H1 (cell line): Measurements from ENCODE around the gene SOX4. TPM values are rescaled to one million over a fixed set of nuclear protein-coding genes. Genes with fewer than 3 reads are reported as not detected.

Experiments used
- CTCF ChIA-PET: fragments of 300-600 bp; sonication (Branson Sonifier 250); formaldehyde crosslinking; loops from one replicate; lab custom pipeline; 2021; ENCODE audit not compliant: partially characterized antibody; lab: Charles Lee
- POLR2A ChIA-PET: fragments of 300-600 bp; sonication (Branson Sonifier 250); formaldehyde crosslinking; loops from one replicate; lab custom pipeline; 2021; ENCODE audit warnings: inconsistent platforms; ENCODE audit not compliant: partially characterized antibody; lab: Charles Lee
- DNase-seq, 2 experiments: peaks; one replicate each; pipeline versions ENCODE4 v3.0.0 to v3.0.0-alpha.2; 2010 to 2022; ENCODE audit warnings: low spot score in 2 of 2, low read depth in 1 of 2, mixed read lengths in 1 of 2
- FAIRE-seq: peaks from 2 replicates; lab custom pipeline; 2011; peaks lifted over from hg19 to GRCh38; lab: Jason Lieb, UNC
- H2AFZ ChIP-seq: 2 replicates; pipeline ENCODE4 v1.8.1; 2012; ENCODE audit warnings: low read length, inconsistent platforms
- H2AK5ac ChIP-seq: 2 replicates; pipeline ENCODE4 v1.6.1; 2013; ENCODE audit warnings: low read depth, low read length
- H2BK120ac ChIP-seq: replicated peaks from 2 replicates; pipeline ENCODE3; 2013; ENCODE audit warnings: low read depth, low read length, inconsistent platforms
- H2BK12ac ChIP-seq: 2 replicates; pipeline ENCODE4 v1.6.1; 2013; ENCODE audit warnings: low read depth, low read length
- H2BK15ac ChIP-seq: 2 replicates; pipeline ENCODE4 v1.6.1; 2013; ENCODE audit warnings: low read length
- H2BK20ac ChIP-seq: 2 replicates; pipeline ENCODE4 v1.6.1; 2013; ENCODE audit warnings: low read length
- H2BK5ac ChIP-seq: 2 replicates; pipeline ENCODE4 v1.6.1; 2013; ENCODE audit warnings: low read depth, low read length
- H3K14ac ChIP-seq: 2 replicates; pipeline ENCODE4 v1.6.1; 2013; ENCODE audit warnings: inconsistent platforms; ENCODE audit not compliant: insufficient read length
- H3K18ac ChIP-seq: 2 replicates; pipeline ENCODE4 v1.6.1; 2013; ENCODE audit warnings: low read length; ENCODE audit errors: extremely low read depth
- H3K23ac ChIP-seq: 2 replicates; pipeline ENCODE4 v1.6.1; 2013; ENCODE audit warnings: inconsistent platforms; ENCODE audit not compliant: insufficient read length
- H3K23me2 ChIP-seq: 2 replicates; pipeline ENCODE4 v1.6.1; 2013; ENCODE audit warnings: low read depth, low read length
- H3K27ac ChIP-seq: 2 replicates; pipeline ENCODE4 v1.6.1; 2011; ENCODE audit warnings: low read depth, low read length, inconsistent platforms
- H3K27me3 ChIP-seq, 4 experiments: replicated peaks in 1 of 4; 1 replicate in 1 of 4; 2 replicates in 3 of 4; pipeline versions ENCODE4 v1.6.1 to v1.8.1; 2011 to 2013; ENCODE audit warnings: low read length in 3 of 4, mild to moderate bottlenecking in 3 of 4, inconsistent platforms in 2 of 4, mixed read lengths in 2 of 4, moderate library complexity in 1 of 4; ENCODE audit not compliant: control insufficient read depth in 3 of 4, insufficient read depth in 3 of 4; ENCODE audit errors: extremely low read depth in 1 of 4
- H3K36me3 ChIP-seq, 4 experiments: 2 replicates each; pipeline versions ENCODE4 v1.6.1 to v1.8.1; 2011 to 2013; ENCODE audit warnings: mild to moderate bottlenecking in 4 of 4, low read length in 3 of 4, moderate library complexity in 2 of 4, control low read depth in 1 of 4, inconsistent platforms in 1 of 4; ENCODE audit not compliant: insufficient read depth in 4 of 4, control insufficient read depth in 2 of 4
- H3K4ac ChIP-seq: replicated peaks from 2 replicates; pipeline ENCODE3; 2013; ENCODE audit warnings: low read length, low read depth, mixed read lengths, inconsistent platforms; ENCODE audit not compliant: insufficient read length
- H3K4me1 ChIP-seq, 4 experiments: replicated peaks in 1 of 4; 1 replicate in 1 of 4; 2 replicates in 3 of 4; pipeline versions ENCODE4 v1.6.1 to v1.8.1; 2011 to 2013; ENCODE audit warnings: low read length in 3 of 4, inconsistent platforms in 2 of 4, mixed read lengths in 1 of 4; ENCODE audit not compliant: insufficient read depth in 4 of 4, control insufficient read depth in 3 of 4
- H3K4me2 ChIP-seq, 2 experiments: 2 replicates each; pipeline versions ENCODE4 v1.6.1 to v1.8.1; 2011 to 2013; ENCODE audit warnings: low read depth in 2 of 2, low read length in 2 of 2, control low read depth in 1 of 2, inconsistent platforms in 1 of 2, mild to moderate bottlenecking in 1 of 2; ENCODE audit not compliant: insufficient read depth in 1 of 2
- H3K4me3 ChIP-seq, 4 experiments: fragments of 200-600, 300-600 bp in 1 of 4; sonication (generic), shearing (Covaris generic), sonication (Bioruptor Twin) in 1 of 4; 2 replicates each; pipeline versions ENCODE4 v1.5.1 to v1.8.1; 2011 to 2016; ENCODE audit warnings: low read length in 4 of 4, low read depth in 3 of 4, control low read depth in 2 of 4, inconsistent platforms in 2 of 4, mild to moderate bottlenecking in 2 of 4, mixed read lengths in 1 of 4, moderate library complexity in 1 of 4; ENCODE audit not compliant: insufficient read depth in 2 of 4; ENCODE audit errors: extremely low read depth in 1 of 4
- H3K56ac ChIP-seq: replicated peaks from 2 replicates; pipeline ENCODE3; 2013; ENCODE audit warnings: low read depth, mild to moderate bottlenecking, mixed read lengths, low read length, inconsistent platforms; ENCODE audit not compliant: insufficient read length
- H3K79me1 ChIP-seq: 2 replicates; pipeline ENCODE4 v1.6.1; 2013; ENCODE audit warnings: low read depth, low read length, control low read depth
- H3K79me2 ChIP-seq, 2 experiments: 2 replicates each; pipeline versions ENCODE4 v1.6.1 to v1.8.1; 2012 to 2013; ENCODE audit warnings: low read length in 2 of 2, mild to moderate bottlenecking in 2 of 2, inconsistent platforms in 1 of 2; ENCODE audit not compliant: insufficient read depth in 2 of 2, control insufficient read depth in 1 of 2
- H3K9ac ChIP-seq, 4 experiments: replicated peaks in 1 of 4; 1 replicate in 1 of 4; 2 replicates in 3 of 4; pipeline versions ENCODE4 v1.6.1 to v1.8.1; 2011 to 2013; ENCODE audit warnings: low read depth in 3 of 4, low read length in 3 of 4, control low read depth in 2 of 4, mild to moderate bottlenecking in 2 of 4, moderate library complexity in 2 of 4, inconsistent platforms in 1 of 4; ENCODE audit errors: extremely low read depth in 1 of 4
- H3K9me3 ChIP-seq, 2 experiments: 2 replicates each; pipeline versions ENCODE4 v1.6.1 to v1.8.1; 2012 to 2013; ENCODE audit warnings: mild to moderate bottlenecking in 2 of 2, moderate library complexity in 2 of 2, control low read depth in 1 of 2, inconsistent platforms in 1 of 2, low read depth in 1 of 2, low read length in 1 of 2, mixed read lengths in 1 of 2; ENCODE audit not compliant: insufficient read depth in 2 of 2
- H4K20me1 ChIP-seq, 2 experiments: replicated peaks in 1 of 2; 2 replicates each; pipeline versions ENCODE3 to v1.8.1; 2011 to 2013; ENCODE audit warnings: inconsistent platforms in 2 of 2, low read length in 2 of 2, mild to moderate bottlenecking in 1 of 2; ENCODE audit not compliant: insufficient read depth in 2 of 2, control insufficient read depth in 1 of 2
- H4K5ac ChIP-seq: 2 replicates; pipeline ENCODE4 v1.6.1; 2013; ENCODE audit warnings: low read length, low read depth, mixed read lengths, inconsistent platforms; ENCODE audit not compliant: insufficient read length
- H4K8ac ChIP-seq: 2 replicates; pipeline ENCODE4 v1.8.0; 2013; ENCODE audit warnings: mild to moderate bottlenecking, moderate library complexity, low read length, inconsistent platforms; ENCODE audit not compliant: insufficient read depth; ENCODE audit errors: extremely low read depth
- H4K91ac ChIP-seq: replicated peaks from 2 replicates; pipeline ENCODE3; 2013; ENCODE audit warnings: low read length, mixed read lengths, inconsistent platforms; ENCODE audit not compliant: insufficient read length
- KDM4A ChIP-seq: IDR thresholded peaks from one replicate; pipeline ENCODE4 v1.7.1; 2012; ENCODE audit warnings: low read depth, mild to moderate bottlenecking, moderate library complexity, low read length, inconsistent platforms; ENCODE audit not compliant: severe bottlenecking
- KDM5A ChIP-seq: fragments of 200-600 bp; IDR thresholded peaks from 2 replicates; pipeline ENCODE4 v1.7.1; 2012; ENCODE audit warnings: mild to moderate bottlenecking, low read length, inconsistent platforms, mixed read lengths
- PHF8 ChIP-seq: fragments of 200-600 bp; sonication (generic); conservative IDR thresholded peaks from 2 replicates; pipeline ENCODE4 v1.7.1; 2012; ENCODE audit warnings: low read depth, mild to moderate bottlenecking, inconsistent platforms, low read length, moderate library complexity
- SAP30 ChIP-seq: fragments of 300-600 bp; sonication (generic); IDR thresholded peaks from 2 replicates; pipeline ENCODE4 v1.7.1; 2012; ENCODE audit warnings: low read length, moderate library complexity, mild to moderate bottlenecking, inconsistent platforms; ENCODE audit not compliant: insufficient read depth, insufficient replicate concordance
- SIN3A ChIP-seq, 2 experiments: IDR thresholded peaks in 1 of 2; conservative IDR thresholded peaks in 1 of 2; 2 replicates each; pipeline ENCODE4 v1.6.1; 2011 to 2012; ENCODE audit warnings: low read length in 2 of 2, improper control_type of control experiment in 1 of 2, low read depth in 1 of 2, mild to moderate bottlenecking in 1 of 2
- SUZ12 ChIP-seq: fragments of 200-600 bp; sonication (generic); IDR thresholded peaks from 2 replicates; pipeline ENCODE4 v1.6.1; 2012; ENCODE audit warnings: mild to moderate bottlenecking, inconsistent platforms, low read length, moderate library complexity, mixed read lengths
- TBP ChIP-seq: IDR thresholded peaks from 2 replicates; pipeline ENCODE4 v1.6.1; 2011; ENCODE audit warnings: low read depth, low read length, improper control_type of control experiment
- TEAD4 ChIP-seq: IDR thresholded peaks from 2 replicates; pipeline ENCODE4 v1.6.1; 2012; ENCODE audit warnings: low read depth, low read length, inconsistent platforms, mixed read lengths
- WGBS, 2 experiments: shearing (Covaris generic) in 1 of 2; methylation state at CpG; one replicate each; pipeline versions ENCODE4 v1.1.6 to v1.1.7; 2013 to 2015; ENCODE audit warnings: low lambda C conversion rate in 2 of 2, mixed read lengths in 2 of 2, inconsistent platforms in 1 of 2, low coverage in 1 of 2, missing lambda C conversion rate in 1 of 2; ENCODE audit not compliant: insufficient replicate concordance in 2 of 2, insufficient coverage in 1 of 2, insufficient read length in 1 of 2; ENCODE audit errors: extremely low coverage in 1 of 2, missing lambda C conversion rate in 1 of 2; 5-methylcytosine and 5-hydroxymethylcytosine counted together
- polyA plus RNA-seq, 7 experiments: library from polyadenylated mRNA; depleted of rRNA in 3 of 7; stranded (reverse) in 5 of 7; unstranded in 2 of 7; fragments of >200 nt in 5 of 7; fragments of 200-250 nt in 2 of 7; gene quantifications; 1 replicate in 5 of 7; 2 replicates in 1 of 7; 4 replicates in 1 of 7; pipeline versions ENCODE4 v1.2.1 to v1.2.3, GENCODE V29; 2011 to 2013; ENCODE audit warnings: missing spikeins in 2 of 7, mixed read lengths in 2 of 7
- total RNA-seq: library from RNA; stranded (reverse); fragmentation: NEBNext Ultra II Directional; extraction: Animal tissue kit (Norgen Biotek cat#: 25700); gene quantifications from 2 replicates; pipeline ENCODE4 v1.2.1, GENCODE V29; 2021

The SOX4 gene
- total and polyA plus RNA-seq, 2 of the 8 experiments (the other 6 are each of a cell fraction or from before 2014, with no cell fraction given), result 14.1 to 169 TPM

DNA sequence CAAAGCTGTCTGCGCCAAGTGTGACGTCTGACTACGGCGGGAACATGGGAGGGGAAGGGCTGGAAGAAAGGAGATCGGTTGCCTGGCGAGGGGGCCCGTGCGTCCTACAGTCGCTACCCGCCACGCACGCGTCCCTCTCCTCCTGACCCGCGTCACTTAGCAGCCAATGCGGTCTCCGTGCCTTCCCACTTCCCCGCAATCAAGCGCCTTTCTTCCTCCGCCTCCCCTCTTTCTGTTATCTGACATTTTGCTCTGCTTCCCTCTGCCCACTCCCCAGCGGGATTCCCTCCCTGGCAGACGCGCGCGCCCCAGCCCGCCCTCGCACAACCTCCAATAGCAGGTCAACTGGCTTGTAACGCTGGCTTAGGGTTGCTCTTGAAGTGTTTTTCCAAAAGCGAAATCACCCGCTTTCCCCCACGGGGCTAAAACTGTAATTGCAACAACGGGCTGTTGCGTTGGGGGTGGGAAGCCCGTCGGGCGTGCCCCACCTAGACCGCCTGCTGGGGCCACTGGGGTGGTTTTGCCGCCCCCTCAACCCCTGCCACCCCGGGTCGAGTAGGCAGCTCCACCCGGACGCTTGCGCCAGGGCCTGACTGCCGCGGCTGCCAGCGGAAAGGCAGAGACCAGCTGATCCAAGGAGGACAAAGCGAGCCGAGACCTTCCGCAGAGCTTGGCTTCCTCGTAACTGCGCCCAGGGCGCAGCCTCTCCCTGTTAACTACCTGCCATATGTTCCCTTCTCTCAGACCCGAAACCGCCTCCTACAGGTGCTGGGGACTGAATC is 6.2 kb upstream of the SOX4 start:
- H3K56ac ChIP-seq, result no peak overlapping the region
- H3K4me3 ChIP-seq, result peak overlapping the region; percentile 50 to 90 (median 79)
- ChIA-PET POLR2A (interaction anchor here (0.6 to 4.2 kb wide), 8 partner anchors 9 to 999 kb away, joined by 3 to 32 read pairs (median 3); no protein-coding TSS in a partner anchor), CTCF (interaction anchor here (0.6 to 2.0 kb wide), 12 partner anchors 10 to 1014 kb away, joined by 3 to 7 read pairs (median 4); no protein-coding TSS in a partner anchor)
- DNase-seq (no peak), FAIRE-seq (no peak)
- no peak overlapping the region for H2AK5ac ChIP-seq
- H4K8ac ChIP-seq, result no peak overlapping the region
- peaks cover 22% of the 10 kb centered on the region for H3K23me2 ChIP-seq
- H3K27ac ChIP-seq, result no peak overlapping the region
- peak overlapping the region; percentile 91 to 100 for H3K4me2 ChIP-seq
- H3K27me3 ChIP-seq, result peaks cover 0 to 20% (median 4%) of the 10 kb centered on the region in 4 experiments; a peak in 5 of 7 replicates
- peak overlapping the region; percentile 91 for H3K18ac ChIP-seq
- H3K4ac ChIP-seq, result no peak overlapping the region
- H4K20me1 ChIP-seq, result no peaks in the 10 kb centered on the region
- H3K9me3 ChIP-seq, result no peaks in the 10 kb centered on the region
- no peak overlapping the region for H3K23ac ChIP-seq
- no peak overlapping the region for H3K14ac ChIP-seq
- peaks cover 0 to 4% (median 1%) of the 10 kb centered on the region in 4 experiments; a peak in 2 of 7 replicates for H3K4me1 ChIP-seq
- WGBS, 2 experiments, result 1% methylated on average over 48 of the region's 54 CpGs; no CpG with 5 or more reads in 1 of the 2 experiments
- no peaks in the 10 kb centered on the region for H3K79me1 ChIP-seq
- peak overlapping the region; percentile 91; the same call in 1 of the 2 replicates for H2AFZ ChIP-seq
- H4K91ac ChIP-seq, result peak overlapping the region; percentile 93
- H2BK20ac ChIP-seq, result peak overlapping the region; percentile 55; the same call in 1 of the 2 replicates
- H2BK120ac ChIP-seq, result peak overlapping the region; percentile 21
- peak overlapping the region; percentile 77; the same call in 1 of the 2 replicates for H2BK12ac ChIP-seq
- H4K5ac ChIP-seq, result no peak overlapping the region
- H2BK5ac ChIP-seq, result peak overlapping the region; percentile 79; the same call in 1 of the 2 replicates
- H3K79me2 ChIP-seq, result no peaks in the 10 kb centered on the region
- H2BK15ac ChIP-seq, result 0 out of 2 replicates have a peak overlapping the region, but pooled peaks have one; percentile 18
- peak overlapping the region in 2 of 4 experiments; percentile 8 to 29; a peak in 1 of 7 replicates for H3K9ac ChIP-seq
- no peaks in the 10 kb centered on the region for H3K36me3 ChIP-seq
- TF ChIP-seq TBP (peak; percentile 12; the same call in 1 of the 2 replicates), PHF8 (peak; percentile 38; the same call in 1 of the 2 replicates), KDM4A (peak; percentile 55), KDM5A (no peak), SIN3A (conservative IDR thresholded peaks at IDR 0.05 in 1 of 2, IDR thresholded peaks at IDR 0.05 in 1 of 2; ENCODE audit: low read depth in 1 of 2, low read length in 2 of 2) (0 out of 4 replicates have a peak, but pooled peaks have one; percentile 13 to 16), SAP30 (peak; percentile 58), SUZ12 (no peak), TEAD4 (0 out of 2 replicates have a peak, but pooled peaks have one; percentile 6)
